ENCODE data around the gene SPECC1L.

Gene SPECC1L

GRCh38 chr22:24443668-24444067, 173.0 kb downstream of the SPECC1L start:
- Histone ChIP-seq H3K27ac (ENCODE audit: low read length) (no peak overlapping the region), H3K9me3 (ENCODE audit: control insufficient read depth in 1 of 2, low read length in 2 of 2) (no peaks in the 10 kb centered on the region), H3K4me1 (ENCODE audit: control insufficient read depth in 1 of 2, insufficient read depth in 2 of 2, low read length in 2 of 2) (no peaks in the 10 kb centered on the region), H3K27me3 (ENCODE audit: low read depth, low read length) (no peaks in the 10 kb centered on the region), H3K36me3 (ENCODE audit: control insufficient read depth in 1 of 2, insufficient read depth in 2 of 2, low read length in 2 of 2) (no peaks in the 10 kb centered on the region), H3K4me3 (ENCODE audit: low read depth in 1 of 2, low read length in 2 of 2) (no peak overlapping the region)

GRCh38 chr22:24444251-24444650, 173.6 kb downstream of the SPECC1L start:
- Histone ChIP-seq H3K4me3 (ENCODE audit: low read depth in 1 of 2, low read length in 2 of 2) (no peak overlapping the region), H3K9me3 (ENCODE audit: control insufficient read depth in 1 of 2, low read length in 2 of 2) (no peaks in the 10 kb centered on the region), H3K4me1 (ENCODE audit: control insufficient read depth in 1 of 2, insufficient read depth in 2 of 2, low read length in 2 of 2) (no peaks in the 10 kb centered on the region), H3K27ac (ENCODE audit: low read length) (no peak overlapping the region), H3K27me3 (ENCODE audit: low read depth, low read length) (no peaks in the 10 kb centered on the region), H3K36me3 (ENCODE audit: control insufficient read depth in 1 of 2, insufficient read depth in 2 of 2, low read length in 2 of 2) (no peaks in the 10 kb centered on the region)

- Histone ChIP-seq H3K27ac (ENCODE audit: low read length) (no peak overlapping the region), H3K27me3 (ENCODE audit: low read depth, low read length) (no peaks in the 10 kb centered on the region), H3K36me3 (ENCODE audit: control insufficient read depth in 1 of 2, insufficient read depth in 2 of 2, low read length in 2 of 2) (no peaks in the 10 kb centered on the region), H3K4me1 (ENCODE audit: control insufficient read depth in 1 of 2, insufficient read depth in 2 of 2, low read length in 2 of 2) (no peaks in the 10 kb centered on the region), H3K9me3 (ENCODE audit: control insufficient read depth in 1 of 2, low read length in 2 of 2) (no peaks in the 10 kb centered on the region), H3K4me3 (ENCODE audit: low read depth in 1 of 2, low read length in 2 of 2) (no peak overlapping the region)
Observed at GRCh38 chr22:24444729-24445466, 174.3 kb downstream of the SPECC1L start.

GRCh38 chr22:24445481-24446259, 175.0 kb downstream of the SPECC1L start:
- H3K4me1 ChIP-seq (ENCODE audit: control insufficient read depth in 1 of 2, insufficient read depth in 2 of 2, low read length in 2 of 2) = no peaks in the 10 kb centered on the region
- no peaks in the 10 kb centered on the region for H3K9me3 ChIP-seq (ENCODE audit: control insufficient read depth in 1 of 2, low read length in 2 of 2)
- H3K27ac ChIP-seq (ENCODE audit: low read length) = no peak overlapping the region
- no peak overlapping the region for H3K4me3 ChIP-seq (ENCODE audit: low read depth in 1 of 2, low read length in 2 of 2)
- H3K36me3 ChIP-seq (ENCODE audit: control insufficient read depth in 1 of 2, insufficient read depth in 2 of 2, low read length in 2 of 2) = no peaks in the 10 kb centered on the region
- no peaks in the 10 kb centered on the region for H3K27me3 ChIP-seq (ENCODE audit: low read depth, low read length)

- no peak overlapping the region for H3K4me3 ChIP-seq (ENCODE audit: low read depth in 1 of 2, low read length in 2 of 2)
- H3K4me1 ChIP-seq (ENCODE audit: control insufficient read depth in 1 of 2, insufficient read depth in 2 of 2, low read length in 2 of 2) = no peaks in the 10 kb centered on the region
- no peaks in the 10 kb centered on the region for H3K27me3 ChIP-seq (ENCODE audit: low read depth, low read length)
- H3K9me3 ChIP-seq (ENCODE audit: control insufficient read depth in 1 of 2, low read length in 2 of 2) = no peaks in the 10 kb centered on the region
- H3K27ac ChIP-seq (ENCODE audit: low read length) = no peak overlapping the region
- H3K36me3 ChIP-seq (ENCODE audit: control insufficient read depth in 1 of 2, insufficient read depth in 2 of 2, low read length in 2 of 2) = no peaks in the 10 kb centered on the region
Observed at GRCh38 chr22:24446260-24446611, 175.6 kb downstream of the SPECC1L start.

GRCh38 chr22:24450610-24451009, 180.0 kb downstream of the SPECC1L start:
- Histone ChIP-seq H3K9me3 (ENCODE audit: control insufficient read depth in 1 of 2, low read length in 2 of 2) (no peaks in the 10 kb centered on the region), H3K27me3 (ENCODE audit: low read depth, low read length) (no peaks in the 10 kb centered on the region), H3K4me1 (ENCODE audit: control insufficient read depth in 1 of 2, insufficient read depth in 2 of 2, low read length in 2 of 2) (peaks cover 0 to 6% of the 10 kb centered on the region in 2 donors), H3K27ac (ENCODE audit: low read length) (no peak overlapping the region), H3K36me3 (ENCODE audit: control insufficient read depth in 1 of 2, insufficient read depth in 2 of 2, low read length in 2 of 2) (no peaks in the 10 kb centered on the region), H3K4me3 (ENCODE audit: low read depth in 1 of 2, low read length in 2 of 2) (no peak overlapping the region)

GRCh38 chr22:24451162-24451561, 180.5 kb downstream of the SPECC1L start:
- no peak overlapping the region for H3K4me3 ChIP-seq (ENCODE audit: low read depth in 1 of 2, low read length in 2 of 2)
- H3K36me3 ChIP-seq (ENCODE audit: control insufficient read depth in 1 of 2, insufficient read depth in 2 of 2, low read length in 2 of 2) = no peaks in the 10 kb centered on the region
- H3K9me3 ChIP-seq (ENCODE audit: control insufficient read depth in 1 of 2, low read length in 2 of 2) = no peaks in the 10 kb centered on the region
- peaks cover 0 to 8% of the 10 kb centered on the region in 2 donors for H3K4me1 ChIP-seq (ENCODE audit: control insufficient read depth in 1 of 2, insufficient read depth in 2 of 2, low read length in 2 of 2)
- H3K27ac ChIP-seq (ENCODE audit: low read length) = no peak overlapping the region
- no peaks in the 10 kb centered on the region for H3K27me3 ChIP-seq (ENCODE audit: low read depth, low read length)

- H3K9me3 ChIP-seq (ENCODE audit: control insufficient read depth in 1 of 2, low read length in 2 of 2) = no peaks in the 10 kb centered on the region
- no peaks in the 10 kb centered on the region for H3K27me3 ChIP-seq (ENCODE audit: low read depth, low read length)
- peaks cover 0 to 8% of the 10 kb centered on the region in 2 donors for H3K4me1 ChIP-seq (ENCODE audit: control insufficient read depth in 1 of 2, insufficient read depth in 2 of 2, low read length in 2 of 2)
- no peak overlapping the region for H3K4me3 ChIP-seq (ENCODE audit: low read depth in 1 of 2, low read length in 2 of 2)
- H3K36me3 ChIP-seq (ENCODE audit: control insufficient read depth in 1 of 2, insufficient read depth in 2 of 2, low read length in 2 of 2) = no peaks in the 10 kb centered on the region
- no peak overlapping the region for H3K27ac ChIP-seq (ENCODE audit: low read length)
Observed at GRCh38 chr22:24453853-24454252, 183.2 kb downstream of the SPECC1L start.

- Histone ChIP-seq H3K4me3 (ENCODE audit: low read depth in 1 of 2, low read length in 2 of 2) (no peak overlapping the region), H3K27me3 (ENCODE audit: low read depth, low read length) (no peaks in the 10 kb centered on the region), H3K4me1 (ENCODE audit: control insufficient read depth in 1 of 2, insufficient read depth in 2 of 2, low read length in 2 of 2) (peaks cover 0 to 12% of the 10 kb centered on the region in 2 donors), H3K9me3 (ENCODE audit: control insufficient read depth in 1 of 2, low read length in 2 of 2) (no peaks in the 10 kb centered on the region), H3K27ac (ENCODE audit: low read length) (no peak overlapping the region), H3K36me3 (ENCODE audit: control insufficient read depth in 1 of 2, insufficient read depth in 2 of 2, low read length in 2 of 2) (no peaks in the 10 kb centered on the region)
Observed at GRCh38 chr22:24455039-24455438, 184.4 kb downstream of the SPECC1L start.

GRCh38 chr22:24455751-24456426, 185.3 kb downstream of the SPECC1L start:
- Histone ChIP-seq H3K27ac (ENCODE audit: low read length) (no peak overlapping the region), H3K4me1 (ENCODE audit: control insufficient read depth in 1 of 2, insufficient read depth in 2 of 2, low read length in 2 of 2) (peaks cover 4 to 16% of the 10 kb centered on the region in 2 donors), H3K4me3 (ENCODE audit: low read depth in 1 of 2, low read length in 2 of 2) (no peak overlapping the region), H3K27me3 (ENCODE audit: low read depth, low read length) (no peaks in the 10 kb centered on the region), H3K36me3 (ENCODE audit: control insufficient read depth in 1 of 2, insufficient read depth in 2 of 2, low read length in 2 of 2) (no peaks in the 10 kb centered on the region), H3K9me3 (ENCODE audit: control insufficient read depth in 1 of 2, low read length in 2 of 2) (no peaks in the 10 kb centered on the region)

- Histone ChIP-seq H3K27me3 (ENCODE audit: low read depth, low read length) (no peaks in the 10 kb centered on the region), H3K4me1 (ENCODE audit: control insufficient read depth in 1 of 2, insufficient read depth in 2 of 2, low read length in 2 of 2) (peaks cover 4 to 16% of the 10 kb centered on the region in 2 donors), H3K9me3 (ENCODE audit: control insufficient read depth in 1 of 2, low read length in 2 of 2) (no peaks in the 10 kb centered on the region), H3K27ac (ENCODE audit: low read length) (no peak overlapping the region), H3K36me3 (ENCODE audit: control insufficient read depth in 1 of 2, insufficient read depth in 2 of 2, low read length in 2 of 2) (no peaks in the 10 kb centered on the region), H3K4me3 (ENCODE audit: low read depth in 1 of 2, low read length in 2 of 2) (no peak overlapping the region)
Observed at GRCh38 chr22:24457894-24458420, 187.3 kb downstream of the SPECC1L start.

Data from muscle layer of duodenum (tissue), 2 donors.